Kidney (tissue), 14 donors: ENCODE data around the gene BNC2. TPM values are rescaled to one million over a fixed set of nuclear protein-coding genes. Genes with fewer than 3 reads are reported as not detected.

Experiments
- DNase-seq, 5 donors: peaks; one replicate each; pipeline ENCODE4 v3.0.0-alpha.2; 2013 to 2020
- FAIRE-seq: peaks from 2 replicates; lab custom pipeline; 2012; peaks lifted over from hg19 to GRCh38; lab: Jason Lieb, UNC
- H3K27ac ChIP-seq, 2 donors: one replicate each; pipeline ENCODE4 v1.7.0; 2013; ENCODE audit warnings: low read depth in 2 of 2, low read length in 2 of 2, inconsistent platforms in 1 of 2
- H3K27me3 ChIP-seq: one replicate; pipeline ENCODE4 v1.7.1; 2013; ENCODE audit warnings: low read length, inconsistent platforms; ENCODE audit not compliant: control insufficient read depth, insufficient read depth
- H3K36me3 ChIP-seq, 3 donors: one replicate each; pipeline versions ENCODE4 v1.7.0 to v1.7.1; 2013; ENCODE audit warnings: low read length in 3 of 3, control low read depth in 1 of 3, inconsistent platforms in 1 of 3; ENCODE audit not compliant: insufficient read depth in 3 of 3, control insufficient read depth in 2 of 3
- H3K4me1 ChIP-seq, 3 donors: one replicate each; pipeline versions ENCODE4 v1.7.0 to v1.7.1; 2013; ENCODE audit warnings: low read length in 3 of 3, inconsistent platforms in 1 of 3, low read depth in 1 of 3; ENCODE audit not compliant: control insufficient read depth in 2 of 3, insufficient read depth in 2 of 3
- H3K4me3 ChIP-seq, 3 donors: one replicate each; pipeline versions ENCODE4 v1.7.0 to v1.8.1; 2013; ENCODE audit warnings: low read length in 3 of 3, control low read depth in 1 of 3, inconsistent platforms in 1 of 3
- H3K9ac ChIP-seq, 3 donors: one replicate each; pipeline versions ENCODE4 v1.7.0 to v1.7.1; 2013; ENCODE audit warnings: low read length in 3 of 3, control low read depth in 1 of 3, inconsistent platforms in 1 of 3
- H3K9me3 ChIP-seq, 3 donors: one replicate each; pipeline versions ENCODE4 v1.7.0 to v1.7.1; 2013; ENCODE audit warnings: low read length in 3 of 3, control low read depth in 1 of 3, inconsistent platforms in 1 of 3; ENCODE audit not compliant: control insufficient read depth in 2 of 3, insufficient read depth in 1 of 3
- intact Hi-C: fragments of 100-400 bp; cut with DNase I; formaldehyde crosslinking; loops from one replicate; pipeline ENCODE4 v1.11.1; 2022
- polyA plus RNA-seq: library from polyadenylated mRNA; stranded (reverse); fragments of 350-450 nt; fragmentation: Illumina TruSeq; extraction: RNeasy Lipid Tissue Mini Kit (QIAGEN cat#74804); gene quantifications from one replicate; pipeline ENCODE4 v1.2.3, GENCODE V29; 2014; ENCODE audit warnings: low read depth, low replicate concordance; ENCODE audit not compliant: insufficient read depth
- total RNA-seq: library from RNA; stranded (reverse); fragmentation: NEBNext Ultra II Directional; extraction: Animal tissue kit (Norgen Biotek cat#: 25700); gene quantifications from one replicate; pipeline ENCODE4 v1.2.1, GENCODE V29; 2021
- TF ChIP-seq, protein P1 (sequence below): IDR thresholded peaks from 3 replicates; pipeline ENCODE4 v1.5.1; 2012; ENCODE audit warnings: mild to moderate bottlenecking, moderate library complexity, borderline replicate concordance; ENCODE audit not compliant: insufficient read depth; ENCODE audit errors: extremely low read depth
- donor health status: control.
- donor health status: control.
- donor health status: control.
- donor health status: control.
- donor health status: control.
- donor health status: DM: yes; HTN: yes; CAD: no.
- donor health status: Normal renal cell carcinoma (clear cell type).

The BNC2 gene
- total and polyA plus RNA-seq, 2 donors from 2014 or later: 5.4 to 37.9 TPM

DNA sequence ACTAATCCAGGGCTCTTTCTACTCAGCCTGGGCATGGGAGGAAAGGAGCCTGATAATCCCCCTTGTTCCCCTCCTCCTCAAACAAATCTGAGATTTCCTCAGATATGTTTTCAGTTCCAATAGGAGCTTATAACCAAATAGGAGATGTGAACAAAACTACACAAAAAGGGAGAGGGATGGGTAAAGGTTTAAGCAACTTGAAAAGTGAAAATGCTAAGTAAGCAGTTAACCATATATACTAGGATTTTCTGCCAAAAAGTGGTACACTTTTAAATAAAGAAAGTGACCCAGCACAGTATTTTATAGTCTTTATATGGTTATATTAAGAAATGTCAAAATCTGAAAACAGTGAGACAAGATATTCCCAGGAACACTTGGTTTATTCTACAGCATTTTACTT lies 275.7 kb downstream of the BNC2 start:
- Histone ChIP-seq H3K9me3 (no peaks in the 10 kb centered on the region), H3K36me3 (no peaks in the 10 kb centered on the region), H3K27me3 (no peaks in the 10 kb centered on the region), H3K4me3 (no peak overlapping the region), H3K9ac (no peak overlapping the region), H3K27ac (no peak overlapping the region), H3K4me1 (no peaks in the 10 kb centered on the region)
- intact Hi-C loops: no loop called here
- FAIRE-seq (no peak), DNase-seq (no peak)
- TF ChIP-seq, protein P1, sequence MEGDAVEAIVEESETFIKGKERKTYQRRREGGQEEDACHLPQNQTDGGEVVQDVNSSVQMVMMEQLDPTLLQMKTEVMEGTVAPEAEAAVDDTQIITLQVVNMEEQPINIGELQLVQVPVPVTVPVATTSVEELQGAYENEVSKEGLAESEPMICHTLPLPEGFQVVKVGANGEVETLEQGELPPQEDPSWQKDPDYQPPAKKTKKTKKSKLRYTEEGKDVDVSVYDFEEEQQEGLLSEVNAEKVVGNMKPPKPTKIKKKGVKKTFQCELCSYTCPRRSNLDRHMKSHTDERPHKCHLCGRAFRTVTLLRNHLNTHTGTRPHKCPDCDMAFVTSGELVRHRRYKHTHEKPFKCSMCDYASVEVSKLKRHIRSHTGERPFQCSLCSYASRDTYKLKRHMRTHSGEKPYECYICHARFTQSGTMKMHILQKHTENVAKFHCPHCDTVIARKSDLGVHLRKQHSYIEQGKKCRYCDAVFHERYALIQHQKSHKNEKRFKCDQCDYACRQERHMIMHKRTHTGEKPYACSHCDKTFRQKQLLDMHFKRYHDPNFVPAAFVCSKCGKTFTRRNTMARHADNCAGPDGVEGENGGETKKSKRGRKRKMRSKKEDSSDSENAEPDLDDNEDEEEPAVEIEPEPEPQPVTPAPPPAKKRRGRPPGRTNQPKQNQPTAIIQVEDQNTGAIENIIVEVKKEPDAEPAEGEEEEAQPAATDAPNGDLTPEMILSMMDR: no peak

DNA sequence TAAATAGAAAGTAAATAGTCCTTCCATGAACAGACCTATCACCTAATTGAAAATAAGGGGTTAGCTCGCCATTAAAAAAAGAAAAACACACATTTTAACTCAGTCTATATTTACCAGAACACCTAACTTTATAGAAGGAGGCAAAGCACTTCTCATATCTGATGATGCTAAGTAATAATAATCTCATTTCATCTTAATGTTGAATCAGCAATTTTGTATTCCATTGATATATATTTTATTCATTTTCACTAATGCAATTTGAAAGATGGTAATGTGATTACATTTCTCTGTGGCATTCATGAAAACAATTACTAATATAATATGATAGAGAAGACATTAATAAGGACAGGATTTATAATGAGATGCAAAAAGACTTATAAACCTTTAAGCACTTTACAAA lies 276.7 kb downstream of the BNC2 start:
- intact Hi-C loops: no loop called here
- H3K9ac ChIP-seq: no peak overlapping the region
- no peak for FAIRE-seq

DNA sequence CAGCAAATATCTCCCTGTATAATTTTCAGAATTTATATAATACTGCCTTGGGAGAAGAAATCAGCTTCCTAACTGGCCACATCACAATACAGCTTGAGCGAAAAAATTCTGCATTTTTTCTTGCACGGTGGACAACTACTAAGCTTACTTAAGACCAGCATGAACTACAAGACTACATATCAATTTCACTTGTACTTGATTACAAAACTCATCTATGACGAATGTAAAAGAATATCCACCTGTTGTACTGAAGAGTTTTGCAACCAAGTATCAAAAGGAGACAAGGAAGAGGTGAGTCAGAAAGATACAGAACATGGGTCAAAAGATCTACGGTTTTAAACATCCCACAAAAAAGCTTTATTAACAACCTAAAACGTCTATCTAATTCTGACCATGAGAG lies 279.4 kb downstream of the BNC2 start:
- Histone ChIP-seq H3K9ac (no peak overlapping the region), H3K27ac (no peak overlapping the region), H3K4me1 (no peaks in the 10 kb centered on the region), H3K36me3 (no peaks in the 10 kb centered on the region), H3K9me3 (no peaks in the 10 kb centered on the region), H3K4me3 (no peak overlapping the region), H3K27me3 (no peaks in the 10 kb centered on the region)
- DNase-seq (no peak), FAIRE-seq (no peak)
- TF ChIP-seq, protein P1: no peak
- intact Hi-C loops: no loop called here

More for the DNA sequence above, 276.7 kb downstream of the BNC2 start:
- no peak for DNase-seq
- H3K9me3 ChIP-seq: no peaks in the 10 kb centered on the region
- no peaks in the 10 kb centered on the region for H3K4me1 ChIP-seq
- no peaks in the 10 kb centered on the region for H3K27me3 ChIP-seq
- TF ChIP-seq, protein P1: no peak
- no peaks in the 10 kb centered on the region for H3K36me3 ChIP-seq
- no peak overlapping the region for H3K27ac ChIP-seq
- H3K4me3 ChIP-seq: no peak overlapping the region

DNA sequence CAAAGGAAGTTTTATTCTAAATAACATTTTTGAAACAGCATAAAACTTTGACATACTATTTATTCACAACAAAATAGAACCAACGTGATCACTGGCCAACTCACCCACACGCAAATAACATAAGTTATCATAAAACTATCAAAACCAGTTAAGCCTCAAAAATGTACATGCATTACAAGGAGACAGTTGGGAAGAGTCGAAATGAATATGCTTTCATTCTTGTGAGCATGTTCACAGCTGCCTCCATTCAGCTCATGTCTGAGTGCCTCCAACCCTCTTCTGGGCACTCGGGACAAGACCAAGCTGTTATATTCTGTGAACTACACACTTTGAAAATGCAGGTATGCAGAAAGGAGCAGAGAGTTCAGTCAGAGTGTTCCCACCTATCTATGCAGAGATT lies 284.9 kb downstream of the BNC2 start:
- no peaks in the 10 kb centered on the region for H3K27me3 ChIP-seq
- no peak overlapping the region for H3K27ac ChIP-seq
- TF ChIP-seq, protein P1: no peak
- peaks cover 0 to 4% (median 0%) of the 10 kb centered on the region in 3 donors for H3K4me1 ChIP-seq
- no peak overlapping the region for H3K4me3 ChIP-seq
- H3K36me3 ChIP-seq: no peaks in the 10 kb centered on the region
- DNase-seq (no peak), FAIRE-seq (no peak)
- no peak overlapping the region for H3K9ac ChIP-seq
- no peaks in the 10 kb centered on the region for H3K9me3 ChIP-seq
- intact Hi-C loops: no loop called here
